ENCODE results near the gene HSPA12B. TPM values are rescaled to one million over a fixed set of nuclear protein-coding genes. Genes with fewer than 3 reads are reported as not detected.
A peak's percentile ranks its signal among the peaks of the same experiment; 100 is the strongest.

HSPA12B gene
- total RNA-seq, 3 donors from 2014 or later (not counting 1 experiment from before 2014, with no cell fraction given), result not detected

- Histone ChIP-seq H3K4me1 (ENCODE audit: control insufficient read depth, insufficient read depth, low read length) (peaks cover 11% of the 10 kb centered on the region), H3K4me3 (ENCODE audit: low read length) (no peak overlapping the region), H3K27ac (ENCODE audit: low read length) (no peak overlapping the region), H3K27me3 (ENCODE audit: control insufficient read depth, insufficient read depth, low read length) (no peaks in the 10 kb centered on the region), H3K36me3 (ENCODE audit: control insufficient read depth, insufficient read depth, low read length) (no peaks in the 10 kb centered on the region), H3K9me3 (ENCODE audit: control insufficient read depth, insufficient read depth, low read length) (no peaks in the 10 kb centered on the region)
- TF ChIP-seq CTCF (IDR thresholded peaks at IDR 0.05), result no peak
- no peak overlapping the region for H3K27ac Mint-ChIP-seq
- ATAC-seq (no peak), DNase-seq (no peak)
- 95% methylated on average over 14 of the region's 16 CpGs for WGBS (ENCODE audit: insufficient coverage)
- no peak overlapping the region for H3K4me3 Mint-ChIP-seq
- no peaks in the 10 kb centered on the region for H3K9me3 Mint-ChIP-seq
- H3K36me3 Mint-ChIP-seq, result no peaks in the 10 kb centered on the region
- intact Hi-C loops (cut with micrococcal nuclease), result no loop called here
- H3K4me1 Mint-ChIP-seq, result peaks cover 4 to 21% of the 10 kb centered on the region in 2 donors
- H3K27me3 Mint-ChIP-seq (ENCODE audit: low read depth in 2 of 2), result no peaks in the 10 kb centered on the region
These were observed 15.6 kb downstream of the HSPA12B start for GRCh38 chr20:3748073-3748472.

GRCh38 chr20:3749087-3749688, 16.7 kb downstream of the HSPA12B start:
- Mint-ChIP-seq H3K9me3 (no peaks in the 10 kb centered on the region), H3K4me3 (no peak overlapping the region), H3K4me1 (peaks cover 4 to 19% of the 10 kb centered on the region in 2 donors), H3K27ac (no peak overlapping the region), H3K27me3 (ENCODE audit: low read depth in 2 of 2) (no peaks in the 10 kb centered on the region), H3K36me3 (no peaks in the 10 kb centered on the region)
- DNase-seq (no peak), ATAC-seq (no peak)
- intact Hi-C loops (cut with micrococcal nuclease), result no loop called here
- Histone ChIP-seq H3K4me1 (ENCODE audit: control insufficient read depth, insufficient read depth, low read length) (peaks cover 11% of the 10 kb centered on the region), H3K27ac (ENCODE audit: low read length) (no peak overlapping the region), H3K27me3 (ENCODE audit: control insufficient read depth, insufficient read depth, low read length) (no peaks in the 10 kb centered on the region), H3K9me3 (ENCODE audit: control insufficient read depth, insufficient read depth, low read length) (no peaks in the 10 kb centered on the region), H3K4me3 (ENCODE audit: low read length) (no peak overlapping the region), H3K36me3 (ENCODE audit: control insufficient read depth, insufficient read depth, low read length) (no peaks in the 10 kb centered on the region)
- no peak for TF ChIP-seq CTCF (IDR thresholded peaks at IDR 0.05)
- 82% methylated on average over 22 of the region's 24 CpGs for WGBS (ENCODE audit: insufficient coverage)

- Histone ChIP-seq H3K27ac (ENCODE audit: low read length) (no peak overlapping the region), H3K4me3 (ENCODE audit: low read length) (no peak overlapping the region), H3K36me3 (ENCODE audit: control insufficient read depth, insufficient read depth, low read length) (no peaks in the 10 kb centered on the region), H3K4me1 (ENCODE audit: control insufficient read depth, insufficient read depth, low read length) (peaks cover 7% of the 10 kb centered on the region), H3K27me3 (ENCODE audit: control insufficient read depth, insufficient read depth, low read length) (no peaks in the 10 kb centered on the region), H3K9me3 (ENCODE audit: control insufficient read depth, insufficient read depth, low read length) (no peaks in the 10 kb centered on the region)
- Mint-ChIP-seq H3K4me1 (peaks cover under 1 to 12% of the 10 kb centered on the region in 2 donors), H3K27ac (no peak overlapping the region), H3K9me3 (no peaks in the 10 kb centered on the region), H3K36me3 (no peaks in the 10 kb centered on the region), H3K4me3 (no peak overlapping the region), H3K27me3 (ENCODE audit: low read depth in 2 of 2) (no peaks in the 10 kb centered on the region)
- 69% methylated on average over 70 of the region's 72 CpGs for WGBS (ENCODE audit: insufficient coverage)
- peak in 1 of 3 donors; percentile 29 for ATAC-seq
- intact Hi-C loops (cut with micrococcal nuclease), result no loop called here
- peak in 1 of 2 donors; percentile 49 for DNase-seq
- TF ChIP-seq CTCF (IDR thresholded peaks at IDR 0.05), result peak; percentile 33
These were observed 17.4 kb downstream of the HSPA12B start for GRCh38 chr20:3749689-3750531.
